ENCODE data around the gene C1QL4.

GRCh38 chr12:49323524-49324097, 13.4 kb downstream of the C1QL4 start:
- TF ChIP-seq CTCF (IDR thresholded peaks at IDR 0.05): no peak
- no peak for TF ChIP-seq POLR2A (IDR thresholded peaks at IDR 0.05)
- TF ChIP-seq EP300 (IDR thresholded peaks at IDR 0.05): no peak
